IPS-18a (cell line): ENCODE measurements around the gene SORCS2.

Experiments
- H3K27ac ChIP-seq: one replicate; pipeline ENCODE4 v1.5.1; 2013; ENCODE audit warnings: low read length
- H3K27me3 ChIP-seq: one replicate; pipeline ENCODE4 v1.6.1; 2013; ENCODE audit warnings: mild to moderate bottlenecking, low read length; ENCODE audit not compliant: control insufficient read depth, insufficient read depth
- H3K36me3 ChIP-seq: one replicate; pipeline ENCODE4 v1.6.1; 2013; ENCODE audit warnings: low read depth, low read length; ENCODE audit not compliant: control insufficient read depth
- H3K4me1 ChIP-seq: one replicate; pipeline ENCODE4 v1.6.1; 2013; ENCODE audit warnings: low read depth, low read length; ENCODE audit not compliant: control insufficient read depth
- H3K4me3 ChIP-seq: one replicate; pipeline ENCODE4 v1.5.1; 2013; ENCODE audit warnings: low read length
- H3K9ac ChIP-seq: one replicate; pipeline ENCODE4 v1.6.1; 2013; ENCODE audit warnings: mild to moderate bottlenecking, low read length, moderate library complexity
- H3K9me3 ChIP-seq: one replicate; pipeline ENCODE4 v1.6.1; 2013; ENCODE audit warnings: low read depth, low read length; ENCODE audit not compliant: control insufficient read depth

SORCS2 gene

DNA sequence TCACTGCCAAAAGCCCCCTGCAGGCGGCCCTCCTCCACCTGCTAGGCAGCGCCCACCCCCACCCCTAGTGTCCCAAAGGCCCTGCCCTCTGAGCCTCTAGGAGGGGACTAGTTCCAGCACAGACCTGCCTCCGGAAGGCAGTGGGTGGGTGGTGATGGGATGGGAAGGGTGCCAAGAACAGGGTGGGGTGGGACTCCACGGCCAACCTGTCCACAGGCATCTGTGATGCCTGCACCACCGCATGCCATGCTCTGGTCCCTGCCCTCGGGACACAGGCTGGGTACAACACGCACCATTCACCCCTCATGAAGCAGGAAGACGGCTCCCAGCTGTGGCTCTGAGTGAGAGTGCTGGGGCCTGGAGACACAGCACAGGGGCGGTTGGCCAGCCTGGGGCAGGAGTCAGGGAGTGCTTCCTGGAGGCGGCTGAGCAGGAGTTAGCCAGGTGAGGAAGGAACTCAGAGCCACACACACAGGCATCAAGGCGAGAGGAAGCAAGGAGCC lies 485.5 kb downstream of the SORCS2 start:
- H3K36me3 ChIP-seq: no peaks in the 10 kb centered on the region
- H3K27me3 ChIP-seq: no peaks in the 10 kb centered on the region
- H3K4me3 ChIP-seq: no peak overlapping the region
- no peak overlapping the region for H3K27ac ChIP-seq
- H3K9me3 ChIP-seq: no peaks in the 10 kb centered on the region
- no peak overlapping the region for H3K9ac ChIP-seq
- H3K4me1 ChIP-seq: no peaks in the 10 kb centered on the region

DNA sequence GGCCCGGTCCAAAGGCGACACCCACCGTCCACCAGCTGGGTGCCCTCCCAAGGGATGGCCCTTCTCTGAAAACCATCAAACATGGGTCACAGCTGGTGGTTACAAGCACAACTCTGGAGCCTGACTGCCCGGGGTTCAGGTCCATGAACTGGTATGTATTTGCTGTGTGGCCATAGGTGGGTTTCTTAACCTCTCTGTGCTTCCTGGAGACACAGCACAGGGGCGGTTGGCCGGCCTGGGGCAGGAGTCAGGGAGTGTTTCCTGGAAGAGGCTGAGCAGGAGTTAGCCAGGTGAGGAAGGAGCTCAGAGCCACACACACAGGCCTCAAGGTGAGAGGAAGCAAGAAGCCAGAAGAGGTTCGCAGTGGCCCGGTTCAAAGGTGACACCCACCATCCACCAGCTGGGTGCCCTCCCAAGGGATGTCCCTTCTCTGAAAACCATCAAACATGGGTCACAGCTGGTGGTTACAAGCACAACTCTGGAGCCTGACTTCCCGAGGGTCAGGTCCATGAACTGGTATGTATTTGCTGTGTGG lies 486.0 kb downstream of the SORCS2 start:
- no peak overlapping the region for H3K9ac ChIP-seq
- H3K27me3 ChIP-seq: no peaks in the 10 kb centered on the region
- H3K27ac ChIP-seq: no peak overlapping the region
- H3K4me1 ChIP-seq: no peaks in the 10 kb centered on the region
- no peaks in the 10 kb centered on the region for H3K36me3 ChIP-seq
- no peaks in the 10 kb centered on the region for H3K9me3 ChIP-seq
- no peak overlapping the region for H3K4me3 ChIP-seq

DNA sequence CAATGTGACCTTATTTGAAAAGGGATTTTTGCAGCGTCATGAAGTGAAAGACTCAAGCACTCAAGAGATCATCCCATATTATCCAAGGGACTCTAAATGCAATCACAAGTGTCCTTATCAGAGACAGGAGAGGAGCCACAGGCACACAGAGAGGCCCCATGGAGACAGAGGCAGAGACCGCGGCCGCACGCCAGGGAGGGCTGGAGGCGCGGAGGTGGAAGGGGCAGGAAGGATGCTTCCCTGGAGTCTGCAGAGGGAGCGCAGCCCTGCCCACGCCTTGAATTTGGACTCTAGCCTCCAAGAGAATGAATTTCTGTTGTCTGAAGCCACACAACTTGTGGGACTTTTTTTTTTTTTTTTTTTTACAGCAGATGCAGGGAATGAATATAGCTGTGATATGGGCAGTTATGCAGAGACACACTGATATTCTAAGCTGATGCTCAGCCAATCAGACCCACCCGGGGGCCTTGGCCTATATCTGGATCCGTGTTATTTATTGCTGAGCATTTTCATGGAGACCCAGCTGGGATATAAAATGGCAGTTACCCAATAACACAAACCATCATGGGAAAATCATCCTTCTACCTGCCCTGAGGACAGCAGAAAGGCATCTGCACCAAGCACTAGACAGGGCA lies 487.2 kb downstream of the SORCS2 start:
- Histone ChIP-seq H3K27ac (no peak overlapping the region), H3K9ac (no peak overlapping the region), H3K36me3 (no peaks in the 10 kb centered on the region), H3K9me3 (no peaks in the 10 kb centered on the region), H3K27me3 (no peaks in the 10 kb centered on the region), H3K4me3 (no peak overlapping the region), H3K4me1 (no peaks in the 10 kb centered on the region)

GRCh38 chr4:7680106-7680505 lies 487.8 kb downstream of the SORCS2 start:
- Histone ChIP-seq H3K36me3 (no peaks in the 10 kb centered on the region), H3K9me3 (no peaks in the 10 kb centered on the region), H3K4me3 (no peak overlapping the region), H3K9ac (no peak overlapping the region), H3K4me1 (no peaks in the 10 kb centered on the region), H3K27ac (no peak overlapping the region), H3K27me3 (no peaks in the 10 kb centered on the region)

DNA sequence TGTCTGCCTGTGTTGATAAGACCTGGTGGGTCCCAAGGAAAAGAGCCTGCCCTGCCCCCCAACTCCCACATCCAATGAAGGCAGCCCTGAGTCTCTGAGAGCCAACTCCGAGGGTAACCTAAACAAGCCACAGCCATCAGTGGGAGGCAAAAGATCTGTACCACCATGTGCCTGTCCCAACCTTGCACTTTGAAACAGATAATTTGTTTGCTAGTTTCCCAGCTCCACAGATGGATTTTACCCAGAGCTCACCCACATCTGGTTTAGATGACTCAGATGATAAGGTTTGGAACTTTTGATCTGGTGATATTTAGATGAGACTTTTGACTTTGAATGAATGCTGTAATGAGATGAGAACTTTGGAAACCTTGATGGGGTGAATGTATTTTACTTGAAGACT lies 488.4 kb downstream of the SORCS2 start:
- Histone ChIP-seq H3K9ac (no peak overlapping the region), H3K36me3 (no peaks in the 10 kb centered on the region), H3K27ac (no peak overlapping the region), H3K9me3 (no peaks in the 10 kb centered on the region), H3K4me1 (no peaks in the 10 kb centered on the region), H3K27me3 (no peaks in the 10 kb centered on the region), H3K4me3 (no peak overlapping the region)

DNA sequence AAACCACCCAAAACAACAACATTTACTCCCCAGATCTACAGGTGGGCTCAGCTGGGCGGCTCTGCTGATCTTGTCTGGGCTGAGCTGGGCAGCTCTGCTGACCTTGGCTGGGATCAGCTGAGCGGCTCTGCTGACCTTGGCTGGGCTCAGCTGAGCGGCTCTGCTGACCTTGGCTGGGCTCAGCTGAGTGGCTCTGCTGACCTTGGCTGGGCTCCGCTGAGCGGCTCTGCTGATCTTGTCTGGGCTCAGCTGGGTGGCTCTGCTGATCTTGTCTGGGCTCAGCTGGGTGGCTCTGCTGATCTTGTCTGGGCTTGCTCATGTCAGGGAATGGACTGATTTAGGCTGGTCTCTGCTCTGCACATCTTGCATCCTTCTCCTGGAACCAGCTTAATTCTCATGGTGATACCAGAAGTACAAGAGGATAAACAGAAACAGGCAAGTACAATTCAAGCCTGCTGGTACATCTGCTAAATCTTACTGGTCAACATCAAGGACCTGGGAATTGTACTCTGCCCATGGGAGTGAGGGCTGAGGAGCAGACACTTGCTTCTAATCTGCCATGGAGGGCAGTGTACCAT lies 490.9 kb downstream of the SORCS2 start:
- Histone ChIP-seq H3K9ac (no peak overlapping the region), H3K9me3 (no peaks in the 10 kb centered on the region), H3K27me3 (no peaks in the 10 kb centered on the region), H3K36me3 (no peaks in the 10 kb centered on the region), H3K4me1 (no peaks in the 10 kb centered on the region), H3K4me3 (no peak overlapping the region), H3K27ac (no peak overlapping the region)

GRCh38 chr4:7684294-7684693 lies 492.0 kb downstream of the SORCS2 start:
- Histone ChIP-seq H3K27ac (no peak overlapping the region), H3K4me3 (no peak overlapping the region), H3K4me1 (no peaks in the 10 kb centered on the region), H3K27me3 (no peaks in the 10 kb centered on the region), H3K9ac (no peak overlapping the region), H3K36me3 (no peaks in the 10 kb centered on the region), H3K9me3 (no peaks in the 10 kb centered on the region)

DNA sequence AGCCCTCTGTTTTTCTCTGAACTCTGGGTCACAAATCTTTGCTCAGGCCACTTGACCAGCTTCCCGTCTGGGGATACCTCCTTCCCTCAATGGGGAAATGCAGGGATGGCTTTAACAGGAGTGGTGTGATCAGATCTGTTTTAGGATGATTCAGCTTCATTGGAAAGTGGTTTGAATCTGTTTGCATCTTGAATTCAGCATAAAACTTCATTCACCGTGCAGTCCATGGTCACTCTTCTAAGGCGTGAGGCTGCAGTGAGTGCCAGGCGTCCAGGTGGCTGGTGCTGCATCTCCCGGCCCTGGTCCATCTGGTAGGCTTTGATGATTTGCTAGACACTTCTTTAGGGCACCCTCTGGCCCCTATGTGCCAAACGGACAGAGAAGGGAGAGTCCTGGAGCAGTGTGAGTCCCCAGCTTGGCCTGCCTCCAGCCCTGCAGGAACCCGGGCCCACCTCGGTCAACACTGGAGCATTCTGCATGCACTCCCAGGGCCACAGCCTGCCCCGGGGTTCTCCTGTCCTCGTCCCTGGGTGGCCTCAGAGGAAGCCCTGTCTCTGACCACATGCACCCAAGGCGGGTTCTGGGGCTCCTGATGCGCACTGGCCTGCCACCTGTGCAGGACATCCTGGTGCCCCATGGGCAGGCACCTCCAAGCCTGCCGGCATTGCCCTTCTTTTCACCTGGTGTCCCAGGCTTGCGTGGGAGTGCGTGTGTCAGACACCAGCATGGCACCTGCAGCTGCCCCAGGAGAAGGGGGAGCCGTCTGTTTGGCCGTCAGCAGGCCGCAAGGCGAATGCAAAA lies 493.9 kb downstream of the SORCS2 start:
- Histone ChIP-seq H3K36me3 (no peaks in the 10 kb centered on the region), H3K27me3 (no peaks in the 10 kb centered on the region), H3K27ac (no peak overlapping the region), H3K4me1 (no peaks in the 10 kb centered on the region), H3K9me3 (no peaks in the 10 kb centered on the region), H3K9ac (no peak overlapping the region), H3K4me3 (no peak overlapping the region)

DNA sequence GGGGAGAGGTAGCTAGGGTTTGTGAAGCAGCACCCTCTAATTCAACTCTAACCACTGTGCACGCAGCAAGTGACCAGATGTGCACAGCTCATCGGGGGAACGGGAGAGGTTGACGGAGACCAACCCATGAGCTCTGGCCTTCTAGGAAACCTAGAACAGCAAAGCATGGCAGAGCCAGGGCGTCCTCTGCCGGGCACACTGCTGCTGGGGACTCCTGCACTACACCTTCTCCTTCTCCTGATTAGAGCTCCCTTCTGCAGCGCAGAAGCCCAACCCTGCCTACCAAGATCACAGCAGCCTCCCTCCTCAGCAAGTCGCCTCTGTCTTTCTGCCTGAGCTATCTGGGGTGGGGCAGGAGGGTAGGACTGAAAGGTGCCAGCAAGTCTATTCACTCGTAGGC lies 494.7 kb downstream of the SORCS2 start:
- Histone ChIP-seq H3K4me1 (no peaks in the 10 kb centered on the region), H3K27me3 (no peaks in the 10 kb centered on the region), H3K4me3 (no peak overlapping the region), H3K9ac (no peak overlapping the region), H3K27ac (no peak overlapping the region), H3K9me3 (no peaks in the 10 kb centered on the region), H3K36me3 (no peaks in the 10 kb centered on the region)

GRCh38 chr4:7687796-7688195 lies 495.5 kb downstream of the SORCS2 start:
- no peaks in the 10 kb centered on the region for H3K4me1 ChIP-seq
- H3K9ac ChIP-seq: no peak overlapping the region
- H3K27ac ChIP-seq: no peak overlapping the region
- no peaks in the 10 kb centered on the region for H3K36me3 ChIP-seq
- H3K4me3 ChIP-seq: no peak overlapping the region
- no peaks in the 10 kb centered on the region for H3K27me3 ChIP-seq
- H3K9me3 ChIP-seq: no peaks in the 10 kb centered on the region

DNA sequence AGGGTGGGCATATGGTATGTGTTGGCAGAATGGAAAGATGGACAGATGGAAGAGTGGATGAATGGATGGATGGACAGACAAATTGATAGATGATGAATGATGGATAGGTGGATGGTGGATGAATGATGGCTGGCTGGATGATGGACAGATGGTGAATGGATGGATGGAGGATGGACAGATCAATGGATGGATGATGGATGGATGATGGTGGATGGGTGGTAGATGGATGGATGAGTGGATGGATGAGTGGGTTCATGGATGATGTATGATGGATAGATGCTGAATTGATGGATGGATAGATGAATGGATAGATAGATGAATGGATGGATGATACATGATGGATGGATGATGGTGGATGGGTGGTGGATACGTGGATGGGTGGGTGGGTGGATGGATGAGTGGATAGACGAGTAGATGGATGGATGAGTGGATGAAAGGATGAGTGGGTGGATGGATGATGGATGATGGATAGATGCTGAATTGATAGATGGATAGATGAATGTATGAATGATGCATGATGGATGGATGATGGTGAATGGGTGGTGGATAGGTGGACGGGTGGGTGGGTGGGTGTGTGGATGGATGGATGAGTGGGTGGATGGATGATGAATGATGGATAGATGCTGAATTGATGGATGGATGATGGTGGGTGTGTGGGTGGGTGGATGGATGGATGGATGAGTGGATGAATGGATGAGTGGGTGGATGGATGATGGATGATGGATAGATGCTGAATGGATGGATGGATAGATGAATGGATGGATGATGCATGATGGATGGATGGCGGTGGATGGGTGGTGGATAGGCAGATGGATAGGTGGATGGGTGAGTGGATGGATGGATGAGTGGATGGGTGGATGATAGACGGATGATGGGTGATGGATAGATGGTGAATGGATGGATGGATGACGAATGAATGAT lies 497.7 kb downstream of the SORCS2 start:
- Histone ChIP-seq H3K9ac (no peak overlapping the region), H3K4me3 (no peak overlapping the region), H3K9me3 (no peaks in the 10 kb centered on the region), H3K27ac (no peak overlapping the region), H3K27me3 (no peaks in the 10 kb centered on the region), H3K4me1 (no peaks in the 10 kb centered on the region), H3K36me3 (no peaks in the 10 kb centered on the region)
